Neural progenitor cell (in vitro differentiated cells): Measurements from ENCODE around the gene LY6G6F.

Source experiments
- EZH2 ChIP-seq: fragments of 200-600 bp; sonication (generic); IDR thresholded peaks from 2 replicates; pipeline ENCODE4 v1.6.1; 2017; ENCODE audit warnings: antibody characterized with exemption, mild to moderate bottlenecking, moderate library complexity
- TF ChIP-seq, protein P1 (sequence below): fragments of 200-600 bp; sonication (generic); IDR thresholded peaks from 2 replicates; pipeline ENCODE4 v1.5.1; 2017; ENCODE audit warnings: antibody characterized with exemption, mild to moderate bottlenecking

DNA sequence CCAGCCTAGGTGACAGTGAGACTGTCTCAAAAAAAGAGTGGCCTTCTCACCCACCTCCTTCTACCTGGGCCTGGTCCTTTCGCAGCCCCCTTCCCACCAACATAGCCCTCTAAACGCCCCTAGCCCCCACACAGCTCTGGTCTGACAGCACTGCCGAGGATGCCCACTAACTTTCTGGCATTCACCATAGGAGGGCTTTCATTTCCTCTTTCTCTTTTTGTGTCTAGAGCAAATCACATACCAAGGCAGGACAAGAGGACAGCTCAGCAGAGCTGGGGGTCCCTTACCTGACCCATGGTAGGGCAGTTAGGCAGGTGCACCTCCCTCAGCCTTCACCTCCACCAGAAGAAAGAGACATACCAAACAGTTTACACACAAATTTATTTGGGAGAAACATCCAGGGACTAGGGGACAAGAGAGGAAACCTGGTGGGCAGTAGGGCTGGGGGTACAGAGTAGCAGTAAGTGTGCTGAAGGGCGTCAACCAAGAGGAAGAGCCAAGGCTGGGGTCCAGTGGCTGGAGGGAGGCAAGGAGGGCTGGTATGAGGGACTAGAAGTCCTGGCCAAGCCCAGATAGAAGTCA, 30.3 kb upstream of the LY6G6F start:
- no peak for TF ChIP-seq EZH2
- TF ChIP-seq, protein P1, sequence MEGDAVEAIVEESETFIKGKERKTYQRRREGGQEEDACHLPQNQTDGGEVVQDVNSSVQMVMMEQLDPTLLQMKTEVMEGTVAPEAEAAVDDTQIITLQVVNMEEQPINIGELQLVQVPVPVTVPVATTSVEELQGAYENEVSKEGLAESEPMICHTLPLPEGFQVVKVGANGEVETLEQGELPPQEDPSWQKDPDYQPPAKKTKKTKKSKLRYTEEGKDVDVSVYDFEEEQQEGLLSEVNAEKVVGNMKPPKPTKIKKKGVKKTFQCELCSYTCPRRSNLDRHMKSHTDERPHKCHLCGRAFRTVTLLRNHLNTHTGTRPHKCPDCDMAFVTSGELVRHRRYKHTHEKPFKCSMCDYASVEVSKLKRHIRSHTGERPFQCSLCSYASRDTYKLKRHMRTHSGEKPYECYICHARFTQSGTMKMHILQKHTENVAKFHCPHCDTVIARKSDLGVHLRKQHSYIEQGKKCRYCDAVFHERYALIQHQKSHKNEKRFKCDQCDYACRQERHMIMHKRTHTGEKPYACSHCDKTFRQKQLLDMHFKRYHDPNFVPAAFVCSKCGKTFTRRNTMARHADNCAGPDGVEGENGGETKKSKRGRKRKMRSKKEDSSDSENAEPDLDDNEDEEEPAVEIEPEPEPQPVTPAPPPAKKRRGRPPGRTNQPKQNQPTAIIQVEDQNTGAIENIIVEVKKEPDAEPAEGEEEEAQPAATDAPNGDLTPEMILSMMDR: no peak
